GM12801 (cell line): ENCODE data around the gene GDPD4.

ENCODE experiments used
- CTCF ChIP-seq: IDR thresholded peaks from one replicate; pipeline ENCODE4 v1.5.1; 2011; ENCODE audit warnings: control low read depth; ENCODE audit not compliant: insufficient read length; ENCODE audit errors: extremely low read depth

The GDPD4 gene

GRCh38 chr11:77198440-77198849, 103.0 kb downstream of the GDPD4 start:
- TF ChIP-seq CTCF: no peak

DNA sequence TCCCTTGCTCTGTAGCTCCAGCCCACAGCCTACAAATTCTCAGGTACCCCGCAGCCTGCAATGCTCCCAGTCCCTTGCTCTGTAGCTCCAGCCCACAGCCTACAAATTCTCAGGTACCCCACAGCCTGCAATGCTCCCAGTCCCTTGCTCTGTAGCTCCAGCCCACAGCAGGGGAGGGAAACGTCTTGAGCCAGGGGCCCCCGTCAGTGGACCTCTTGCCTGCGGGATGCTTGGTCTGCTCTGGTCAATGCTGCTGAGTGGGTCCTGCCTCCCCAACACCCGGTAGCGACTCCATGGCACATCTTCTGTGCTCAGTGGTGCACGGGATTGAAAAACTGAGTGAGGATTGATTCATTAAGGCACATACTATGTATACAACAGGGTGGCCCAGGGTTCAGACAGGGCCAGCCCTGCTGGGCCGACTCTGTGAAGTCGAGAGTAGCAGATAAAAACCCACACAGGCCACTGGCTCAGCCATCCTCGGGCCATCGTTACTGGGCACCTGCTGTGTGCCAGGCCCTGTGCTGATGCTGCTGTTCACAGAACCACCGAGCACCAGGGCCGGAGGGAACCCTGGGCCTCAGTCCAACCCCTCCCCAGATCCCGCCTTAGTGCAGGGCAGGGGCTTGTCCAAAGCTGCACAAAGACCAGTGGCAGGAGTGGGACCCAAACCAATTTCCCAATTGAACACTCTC, 103.7 kb downstream of the GDPD4 start:
- TF ChIP-seq CTCF: no peak

DNA sequence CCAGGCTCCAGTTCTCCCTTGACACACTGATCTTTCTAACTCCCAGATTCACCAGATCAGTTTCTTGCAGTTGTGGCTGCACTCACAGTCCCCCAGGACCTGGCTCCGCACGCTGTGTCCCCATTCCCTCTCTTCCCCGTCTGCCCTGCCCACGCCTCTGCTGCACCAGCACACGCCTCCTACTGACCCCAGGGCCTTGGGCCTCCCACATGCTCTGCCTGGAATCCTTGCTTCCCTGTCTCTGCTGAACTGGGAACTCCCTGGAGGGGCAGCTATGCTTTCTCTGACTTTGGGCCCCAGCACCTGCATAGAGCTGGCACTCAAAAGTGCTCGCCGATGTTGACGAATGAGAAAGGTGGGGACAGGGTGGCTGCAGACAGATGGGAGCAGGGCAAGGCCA, 104.5 kb downstream of the GDPD4 start:
- no peak for TF ChIP-seq CTCF

DNA sequence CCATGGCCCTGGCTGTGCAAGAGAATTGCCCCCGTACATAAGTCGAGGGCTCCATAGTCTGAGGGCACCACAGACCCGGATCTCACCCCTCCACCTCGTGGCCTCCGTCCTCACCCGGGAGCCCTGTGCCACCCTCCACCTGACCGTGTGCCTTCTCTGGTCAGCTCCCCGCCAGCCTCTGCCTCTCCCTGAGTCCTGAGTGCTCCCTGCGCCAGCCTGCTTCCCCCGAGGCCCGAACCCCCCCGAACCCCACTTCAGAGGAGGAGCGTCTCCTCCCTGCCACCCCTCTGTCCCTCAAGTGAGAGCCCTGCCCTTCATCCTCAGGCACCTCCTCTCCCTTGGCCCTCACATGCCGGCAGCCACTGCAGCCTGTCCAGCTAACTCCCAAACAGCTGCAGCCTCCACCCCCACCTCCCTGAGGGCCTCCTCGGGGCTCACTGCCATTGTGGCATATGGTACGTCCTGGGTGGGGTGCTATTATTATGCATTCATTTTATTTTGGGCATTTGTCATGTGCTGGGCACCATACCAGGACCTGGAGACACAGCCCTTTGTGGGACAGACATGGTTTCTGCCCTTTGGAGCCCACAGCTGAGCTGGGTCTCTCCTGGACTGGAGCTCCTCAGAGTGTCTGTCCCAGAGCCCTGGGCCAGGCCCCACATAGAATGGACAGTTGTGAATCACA, 106.3 kb downstream of the GDPD4 start:
- no peak for TF ChIP-seq CTCF

GRCh38 chr11:77193911-77194830, 107.3 kb downstream of the GDPD4 start:
- TF ChIP-seq CTCF: no peak

- no peak for TF ChIP-seq CTCF
Observed at GRCh38 chr11:77193167-77193566, 108.3 kb downstream of the GDPD4 start.

GRCh38 chr11:77191823-77192495, 109.5 kb downstream of the GDPD4 start:
- no peak for TF ChIP-seq CTCF
